HG03139 (cell line): ENCODE results near the gene SVIL.
"Not testable (repeated sequence)": the region's sequence is repeated elsewhere in the genome, so short reads cannot be mapped to it uniquely, and the experiment has no call there.

Experiments used
- ATAC-seq: cut with Tn5 transposase; IDR thresholded peaks from one replicate; pipeline ENCODE4 v1.9.1; 2021; ENCODE audit not compliant: unreplicated experiment

The SVIL gene

DNA sequence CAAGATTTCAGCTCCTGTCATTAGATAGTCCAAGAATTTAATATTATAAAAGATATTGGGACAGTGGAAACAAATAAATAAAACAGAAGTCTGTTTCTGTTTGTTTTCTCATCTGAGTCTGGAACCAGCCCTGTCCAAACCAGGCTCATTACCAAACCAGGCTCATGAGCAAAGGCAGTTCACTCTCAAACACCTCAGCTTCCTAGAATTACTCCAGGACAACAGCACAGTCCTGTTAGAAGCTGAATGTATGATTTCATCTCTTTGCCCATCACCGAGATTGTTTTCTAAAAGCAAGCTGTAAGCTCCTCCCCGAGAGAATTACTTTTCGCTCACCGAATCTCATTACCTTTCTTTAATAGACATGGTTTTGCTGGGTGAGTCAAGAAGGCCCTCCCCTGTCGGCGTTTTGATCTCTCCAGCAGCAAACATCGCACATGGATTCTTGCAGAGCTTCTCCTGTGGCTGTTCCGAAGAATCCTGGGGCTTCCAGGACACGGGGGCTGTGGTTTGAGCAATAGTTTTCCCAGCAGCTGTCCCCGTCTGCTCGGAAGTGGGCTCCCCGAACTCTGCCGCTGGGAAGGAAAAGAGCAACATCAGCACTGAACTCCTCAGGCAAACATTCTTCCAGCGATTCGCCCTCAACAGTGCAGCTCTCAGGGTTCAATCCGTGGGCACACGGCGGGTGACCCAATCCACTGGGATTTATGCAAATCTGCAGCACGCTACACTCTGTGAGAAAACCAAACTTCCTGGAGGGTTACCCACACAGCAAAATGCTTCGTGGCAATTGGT lies 112.5 kb downstream of the SVIL start:
- no peak for ATAC-seq

DNA sequence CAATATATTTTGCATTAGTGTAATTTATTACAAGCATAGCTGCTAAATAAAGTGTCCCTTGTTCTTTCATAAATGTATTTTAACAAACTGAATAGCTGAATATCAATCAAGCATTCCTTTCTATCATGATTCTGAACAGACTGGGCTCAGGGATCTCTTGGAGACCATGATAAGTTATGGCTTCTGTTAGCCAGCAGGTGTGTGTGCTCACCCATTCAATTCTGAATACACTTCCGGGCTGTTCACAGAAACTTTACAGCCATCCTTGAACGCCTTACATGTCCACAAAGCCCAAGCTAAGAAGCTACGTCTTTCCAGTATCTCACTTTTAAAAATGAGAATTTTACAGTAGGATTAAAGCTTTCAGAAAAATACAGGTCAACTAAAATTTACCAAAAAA lies 115.1 kb downstream of the SVIL start:
- no peak for ATAC-seq

DNA sequence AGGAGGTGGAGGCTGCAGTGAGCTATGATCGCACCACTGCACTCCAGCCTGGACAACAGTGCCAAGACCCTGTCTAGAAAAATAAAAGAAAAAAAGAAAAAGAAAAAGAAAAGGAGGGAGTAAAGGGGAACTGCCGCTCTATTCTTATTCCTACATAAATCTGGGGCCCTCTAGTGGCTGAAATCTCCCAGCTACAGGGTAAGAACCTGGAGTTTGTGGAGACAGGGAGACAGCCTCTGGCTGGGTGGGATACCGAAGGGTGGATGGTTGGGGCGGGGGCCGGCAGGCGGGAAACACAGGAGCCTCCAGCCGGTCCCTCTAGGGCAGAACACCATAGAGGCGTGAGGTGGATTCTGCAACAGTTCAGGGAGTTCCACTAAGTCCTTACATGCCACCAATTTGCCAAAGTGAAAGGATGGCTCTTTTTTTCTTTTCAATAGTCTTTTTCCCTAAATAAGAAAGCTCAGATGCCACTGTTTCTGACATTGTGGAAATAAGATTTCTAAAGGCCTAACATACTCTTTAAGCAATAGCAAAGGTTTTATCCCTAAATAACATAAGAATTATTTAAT lies 117.3 kb downstream of the SVIL start:
- no peak for ATAC-seq

GRCh38 chr10:29516309-29516932 lies 118.3 kb downstream of the SVIL start:
- not testable (repeated sequence) for ATAC-seq

GRCh38 chr10:29515879-29516278 lies 118.9 kb downstream of the SVIL start:
- not testable (repeated sequence) for ATAC-seq

- ATAC-seq = not testable (repeated sequence)
Observed at GRCh38 chr10:29515104-29515503, 119.7 kb downstream of the SVIL start.

DNA sequence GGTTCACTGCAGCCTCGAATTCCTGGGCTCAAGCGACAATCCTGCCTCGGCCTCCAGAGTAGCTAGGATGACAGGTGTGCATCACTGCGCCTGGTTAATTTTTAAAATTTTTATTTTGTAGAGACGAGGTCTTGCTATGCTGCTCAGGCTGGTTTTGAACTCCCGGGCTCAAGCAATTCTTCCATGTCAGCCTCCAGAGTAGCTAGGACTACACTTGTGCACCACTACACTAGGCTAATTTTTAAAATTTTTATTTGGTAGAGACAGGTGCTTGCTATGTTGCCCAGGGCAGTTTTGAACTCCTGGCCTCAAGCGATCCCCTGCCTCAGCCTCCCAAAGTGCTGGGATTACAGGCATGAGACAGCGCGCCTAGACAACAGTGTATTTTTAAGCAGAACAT lies 120.5 kb downstream of the SVIL start:
- no peak for ATAC-seq

DNA sequence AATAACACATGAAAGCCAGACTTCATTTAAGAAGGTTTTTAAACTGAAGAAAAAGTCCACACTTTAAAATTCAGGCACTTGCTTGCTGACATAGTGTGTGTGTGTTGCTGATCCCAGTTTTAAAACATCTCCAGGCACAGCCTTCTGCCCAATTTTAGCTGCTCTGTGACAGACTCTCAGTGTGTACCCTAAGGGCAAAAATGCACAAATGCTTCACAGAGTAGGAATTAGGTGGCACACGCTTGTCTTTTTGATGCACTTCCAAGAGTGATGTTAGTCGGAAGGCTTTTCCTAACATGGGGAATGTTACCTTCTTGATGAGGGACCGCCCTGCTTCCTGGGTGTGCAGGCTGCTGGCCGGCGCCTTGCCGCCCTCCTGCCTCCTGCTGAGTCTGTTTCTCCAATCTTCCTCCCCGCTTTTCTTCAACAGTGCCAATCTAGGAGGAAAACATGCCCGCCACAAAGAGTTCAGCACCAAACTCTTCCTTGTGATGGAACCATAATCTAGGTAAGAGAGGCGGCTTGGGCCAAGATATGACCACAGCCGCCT lies 122.3 kb downstream of the SVIL start:
- ATAC-seq = no peak

GRCh38 chr10:29511806-29512205 lies 123.0 kb downstream of the SVIL start:
- not testable (repeated sequence) for ATAC-seq

- not testable (repeated sequence) for ATAC-seq
Observed at GRCh38 chr10:29510483-29511157, 124.2 kb downstream of the SVIL start.

GRCh38 chr10:29508554-29509244 lies 126.1 kb downstream of the SVIL start:
- no peak for ATAC-seq

DNA sequence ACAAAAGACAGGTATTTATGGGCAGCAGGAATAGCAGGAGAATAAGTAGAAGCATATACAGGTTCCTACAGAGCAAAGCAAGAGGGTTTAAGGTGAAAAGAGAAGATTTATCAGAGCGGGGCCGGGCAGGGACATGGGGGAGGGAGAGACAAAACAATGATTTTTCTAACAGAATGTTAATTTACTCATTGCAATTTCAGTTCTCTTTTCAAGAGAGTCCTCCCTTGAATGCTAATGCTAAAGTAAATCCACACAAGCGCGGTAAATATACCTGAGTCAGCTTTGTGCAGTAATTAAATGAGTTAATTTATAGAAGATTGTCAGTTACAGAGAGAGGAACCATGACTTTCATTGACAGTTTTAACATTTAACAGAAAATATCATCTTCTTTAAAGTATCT lies 127.0 kb downstream of the SVIL start:
- ATAC-seq = not testable (repeated sequence)

DNA sequence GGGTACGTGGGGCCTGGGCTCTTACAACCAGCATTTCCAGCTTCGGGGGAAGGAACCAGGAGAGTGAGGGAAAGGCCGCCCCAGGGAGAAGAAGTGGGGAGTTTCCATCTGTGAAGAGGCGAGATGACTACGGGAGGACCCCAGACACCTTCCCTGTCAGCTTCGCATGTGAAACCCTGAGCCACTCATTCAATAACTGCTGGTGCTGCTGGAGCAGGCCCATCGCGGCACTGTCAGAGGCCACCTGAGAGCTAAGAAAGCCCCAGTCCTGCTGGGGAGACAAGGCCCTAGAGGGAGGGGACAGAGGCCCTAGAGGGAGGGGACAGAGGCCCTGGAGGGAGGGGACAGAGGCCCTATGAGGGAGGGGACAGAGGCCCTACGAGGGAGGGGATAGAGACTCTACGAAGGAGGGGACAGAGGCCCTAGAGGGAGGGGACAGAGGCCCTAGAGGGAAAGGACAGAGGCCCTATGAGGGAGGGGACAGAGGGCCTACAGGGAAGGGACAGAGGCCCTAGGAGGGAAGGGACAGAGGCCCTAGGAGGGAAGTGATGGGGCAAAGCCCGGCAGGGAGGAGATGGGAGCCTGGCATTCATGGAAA lies 128.3 kb downstream of the SVIL start:
- ATAC-seq = not testable (repeated sequence)

DNA sequence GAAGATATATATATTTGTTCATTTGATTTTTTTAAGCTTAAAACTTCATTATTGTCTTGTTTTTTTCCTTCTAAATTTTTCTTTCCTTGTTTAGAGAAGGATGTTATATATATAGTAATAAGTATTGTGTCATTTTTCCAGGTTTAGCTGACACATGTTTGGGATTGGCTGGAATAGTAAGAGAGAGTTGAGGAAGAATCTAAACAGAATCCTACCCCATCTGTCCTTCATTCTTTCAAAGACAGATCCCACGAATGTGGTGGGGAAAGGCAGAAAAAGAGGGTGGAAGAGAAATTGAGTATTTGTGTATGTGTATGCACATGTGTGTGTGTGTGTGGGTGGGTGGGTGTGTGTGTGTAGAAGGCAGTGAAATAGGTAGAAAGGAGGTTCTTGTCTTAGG lies 132.4 kb downstream of the SVIL start:
- no peak for ATAC-seq

DNA sequence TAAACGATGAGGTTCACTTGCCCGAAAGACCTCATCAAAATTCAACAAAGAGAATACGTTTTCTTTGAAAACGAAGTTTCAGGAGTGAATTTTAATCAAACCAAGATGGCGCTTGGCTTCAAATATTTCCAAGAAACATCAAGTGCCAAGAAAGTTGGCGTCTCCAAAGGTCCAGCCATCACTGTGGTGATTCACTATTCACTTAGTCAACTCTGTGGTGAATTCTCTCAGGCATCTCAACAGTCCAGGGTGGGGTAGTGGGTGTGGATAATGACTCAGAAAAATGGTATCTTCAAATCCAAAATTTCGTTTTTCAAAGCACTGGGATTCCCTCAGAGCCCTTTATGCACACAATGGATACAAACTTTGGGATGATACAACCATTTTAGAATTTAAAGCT lies 133.1 kb downstream of the SVIL start:
- ATAC-seq = no peak

GRCh38 chr10:29499993-29500537 lies 134.7 kb downstream of the SVIL start:
- ATAC-seq = no peak

GRCh38 chr10:29496341-29497162 lies 138.2 kb downstream of the SVIL start:
- no peak for ATAC-seq

GRCh38 chr10:29495366-29495765 lies 139.4 kb downstream of the SVIL start:
- ATAC-seq = no peak

DNA sequence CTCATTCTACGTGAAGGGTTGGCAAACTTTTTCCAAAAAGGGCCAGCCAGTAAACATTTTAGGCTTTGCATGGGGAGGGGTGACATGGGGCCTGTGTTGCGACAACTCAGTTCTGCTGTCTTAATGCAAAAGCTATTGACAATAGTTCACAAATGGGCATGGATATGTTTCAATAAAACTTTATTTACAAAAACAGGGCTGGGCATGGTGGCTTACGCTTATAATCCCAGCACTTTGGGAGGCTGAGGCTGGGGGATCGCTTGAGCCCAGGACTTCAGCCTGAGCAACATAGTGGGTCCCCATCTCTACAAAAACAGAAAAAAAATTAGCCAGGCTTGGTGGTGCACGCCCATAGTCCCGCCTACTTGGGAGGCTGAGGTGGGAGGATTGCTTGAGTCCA lies 141.1 kb downstream of the SVIL start:
- ATAC-seq = no peak
